BLaER1 (cell line): ENCODE data around the gene SERHL2.
A peak's percentile ranks its signal among the peaks of the same experiment; 100 is the strongest.
"Not testable (repeated sequence)": the region's sequence is repeated elsewhere in the genome, so short reads cannot be mapped to it uniquely, and the experiment has no call there.

ENCODE experiments used
- H3K27ac ChIP-seq: shearing (Covaris generic); formaldehyde crosslinking; 2 replicates; pipeline ENCODE4 v1.8.1; 2022
- H3K27me3 ChIP-seq: shearing (Covaris generic); formaldehyde crosslinking; 2 replicates; pipeline ENCODE4 v1.8.1; 2022
- H3K36me3 ChIP-seq: shearing (Covaris generic); formaldehyde crosslinking; 2 replicates; pipeline ENCODE4 v1.8.1; 2022
- H3K4me1 ChIP-seq: shearing (Covaris generic); formaldehyde crosslinking; 2 replicates; pipeline ENCODE4 v1.8.1; 2022
- H3K4me2 ChIP-seq: shearing (Covaris generic); formaldehyde crosslinking; 2 replicates; pipeline ENCODE4 v1.8.1; 2022
- H3K4me3 ChIP-seq: shearing (Covaris generic); formaldehyde crosslinking; 2 replicates; pipeline ENCODE4 v1.8.1; 2022
- H3K9ac ChIP-seq: shearing (Covaris generic); formaldehyde crosslinking; 2 replicates; pipeline ENCODE4 v1.8.1; 2022
- H3K9me3 ChIP-seq: shearing (Covaris generic); formaldehyde crosslinking; 2 replicates; pipeline ENCODE4 v1.8.1; 2022
- H4K20me1 ChIP-seq: shearing (Covaris generic); formaldehyde crosslinking; 2 replicates; pipeline ENCODE4 v1.8.1; 2022
- Cebpa-rat ChIP-seq: shearing (Covaris generic); IDR thresholded peaks from 2 replicates; pipeline ENCODE4 v1.8.1; 2022

The SERHL2 gene

GRCh38 chr22:42608823-42609361, 55.1 kb downstream of the SERHL2 start:
- Histone ChIP-seq H3K4me1 (peaks cover 36% of the 10 kb centered on the region), H3K36me3 (peaks cover 85% of the 10 kb centered on the region), H3K4me3 (no peak overlapping the region), H3K9ac (no peak overlapping the region), H3K4me2 (no peak overlapping the region), H4K20me1 (peaks cover 100% of the 10 kb centered on the region), H3K9me3 (peaks cover 19% of the 10 kb centered on the region; the same call in 1 of the 2 replicates), H3K27ac (no peak overlapping the region), H3K27me3 (no peaks in the 10 kb centered on the region)
- TF ChIP-seq Cebpa-rat, result no peak

- Histone ChIP-seq H3K4me1 (peaks cover 36% of the 10 kb centered on the region), H3K36me3 (peaks cover 72% of the 10 kb centered on the region), H3K4me3 (no peak overlapping the region), H3K9ac (no peak overlapping the region; the same call in 1 of the 2 replicates), H3K9me3 (peaks cover 19% of the 10 kb centered on the region; the same call in 1 of the 2 replicates), H3K4me2 (no peak overlapping the region), H3K27me3 (no peaks in the 10 kb centered on the region), H4K20me1 (peaks cover 91% of the 10 kb centered on the region), H3K27ac (no peak overlapping the region)
- no peak for TF ChIP-seq Cebpa-rat
Observed at GRCh38 chr22:42610186-42610585, 56.4 kb downstream of the SERHL2 start.

- Histone ChIP-seq H3K27me3 (no peaks in the 10 kb centered on the region), H3K27ac (no peak overlapping the region), H4K20me1 (peaks cover 82% of the 10 kb centered on the region)
Observed at GRCh38 chr22:42611051-42611450, 57.3 kb downstream of the SERHL2 start.

GRCh38 chr22:42612336-42612735, 58.6 kb downstream of the SERHL2 start:
- H3K36me3 ChIP-seq, result peaks cover 51% of the 10 kb centered on the region
- no peaks in the 10 kb centered on the region for H3K27me3 ChIP-seq
- H3K4me3 ChIP-seq, result no peak overlapping the region
- H3K27ac ChIP-seq, result peak overlapping the region; percentile 38; the same call in 1 of the 2 replicates
- H3K9ac ChIP-seq, result peak overlapping the region; percentile 98; the same call in 1 of the 2 replicates
- H3K9me3 ChIP-seq, result peaks cover 19% of the 10 kb centered on the region; the same call in 1 of the 2 replicates
- TF ChIP-seq Cebpa-rat, result no peak
- H4K20me1 ChIP-seq, result peaks cover 69% of the 10 kb centered on the region
- H3K4me1 ChIP-seq, result peaks cover 55% of the 10 kb centered on the region
- peak overlapping the region; percentile 91 for H3K4me2 ChIP-seq

More at GRCh38 chr22:42611051-42611450, 57.3 kb downstream of the SERHL2 start:
- Histone ChIP-seq H3K4me1 (peaks cover 43% of the 10 kb centered on the region), H3K9me3 (peaks cover 19% of the 10 kb centered on the region; the same call in 1 of the 2 replicates), H3K36me3 (peaks cover 64% of the 10 kb centered on the region), H3K4me3 (no peak overlapping the region), H3K9ac (peak overlapping the region; percentile 35; the same call in 1 of the 2 replicates), H3K4me2 (0 out of 2 replicates have a peak overlapping the region, but pooled peaks have one; percentile 9)
- no peak for TF ChIP-seq Cebpa-rat

GRCh38 chr22:42613872-42614301, 60.1 kb downstream of the SERHL2 start:
- Histone ChIP-seq H4K20me1 (peaks cover 54% of the 10 kb centered on the region), H3K9ac (peak overlapping the region; percentile 98), H3K27me3 (no peaks in the 10 kb centered on the region), H3K4me1 (peaks cover 66% of the 10 kb centered on the region), H3K36me3 (peaks cover 38% of the 10 kb centered on the region), H3K9me3 (peaks cover 6% of the 10 kb centered on the region; the same call in 1 of the 2 replicates), H3K4me3 (peak overlapping the region; percentile 85), H3K4me2 (peak overlapping the region; percentile 91), H3K27ac (peak overlapping the region; percentile 99)
- no peak for TF ChIP-seq Cebpa-rat

GRCh38 chr22:42614312-42615091, 60.7 kb downstream of the SERHL2 start, which contains the start of gene POLDIP3:
Gene POLDIP3 (minus strand): TSS chr22:42614883. CDS start chr22:42614857, 26 bp downstream.
- TF ChIP-seq Cebpa-rat, result no peak
- H3K4me1 ChIP-seq, result peaks cover 70% of the 10 kb centered on the region
- peak within 1 kb of the TSS; percentile 85 for H3K4me3 ChIP-seq

GRCh38 chr22:42615092-42615859, 61.5 kb downstream of the SERHL2 start:
- peak overlapping the region; percentile 85 for H3K4me3 ChIP-seq

More at GRCh38 chr22:42614312-42615091, 60.7 kb downstream of the SERHL2 start, which contains the start of gene POLDIP3:
- peak within 1 kb of the TSS; percentile 99 for H3K27ac ChIP-seq
- peaks cover 38% of the 10 kb centered on the region for H3K36me3 ChIP-seq
- no peaks in the 10 kb centered on the region for H3K9me3 ChIP-seq
- H3K9ac ChIP-seq, result peak within 1 kb of the TSS; percentile 98
- H4K20me1 ChIP-seq, result peaks cover 47% of the 10 kb centered on the region
- H3K4me2 ChIP-seq, result peak within 1 kb of the TSS; percentile 91
- no peaks in the 10 kb centered on the region for H3K27me3 ChIP-seq

GRCh38 chr22:42615860-42616175, 62.1 kb downstream of the SERHL2 start:
- Histone ChIP-seq H3K27ac (peak overlapping the region; percentile 99), H3K4me2 (peak overlapping the region; percentile 90), H3K4me1 (peaks cover 64% of the 10 kb centered on the region), H4K20me1 (peaks cover 39% of the 10 kb centered on the region), H3K9ac (peak overlapping the region; percentile 98), H3K36me3 (peaks cover 33% of the 10 kb centered on the region), H3K4me3 (peak overlapping the region; percentile 85)
- H3K9me3 ChIP-seq, H3K27me3 ChIP-seq: not testable (repeated sequence)

More at GRCh38 chr22:42615092-42615859, 61.5 kb downstream of the SERHL2 start:
- H3K27me3 ChIP-seq, result no peaks in the 10 kb centered on the region
- H3K9me3 ChIP-seq, result no peaks in the 10 kb centered on the region
- peaks cover 68% of the 10 kb centered on the region for H3K4me1 ChIP-seq
- peaks cover 40% of the 10 kb centered on the region for H4K20me1 ChIP-seq
- H3K36me3 ChIP-seq, result peaks cover 38% of the 10 kb centered on the region
- H3K27ac ChIP-seq, result peak overlapping the region; percentile 99
- H3K9ac ChIP-seq, result peak overlapping the region; percentile 98
- H3K4me2 ChIP-seq, result peak overlapping the region; percentile 90
- no peak for TF ChIP-seq Cebpa-rat
